Psoas muscle (tissue), 8 donors: ENCODE results near the gene PHETA2. TPM values are rescaled to one million over a fixed set of nuclear protein-coding genes. Genes with fewer than 3 reads are reported as not detected.
A peak's percentile ranks its signal among the peaks of the same experiment; 100 is the strongest.

Experiments used
- ATAC-seq, 4 donors: fragments of 200-7000 bp; cut with Tn5 transposase; one replicate each; pipeline ENCODE4 v1.9.1; 2020; ENCODE audit warnings: moderate library complexity in 3 of 4, mild to moderate bottlenecking in 2 of 4
- DNase-seq, 2 donors: peaks; one replicate each; pipeline ENCODE4 v3.0.0-alpha.2; 2020
- H3K27ac ChIP-seq: fragments of 200-600 bp; one replicate; pipeline ENCODE4 v1.8.0; 2022
- H3K27me3 ChIP-seq, 3 donors: fragments of 200-600 bp in 1 of 3; one replicate each; pipeline versions ENCODE4 v1.6.1 to v1.8.0; 2013 to 2022; ENCODE audit warnings: low read length in 2 of 3, mild to moderate bottlenecking in 2 of 3, moderate library complexity in 1 of 3; ENCODE audit not compliant: insufficient read depth in 3 of 3
- H3K36me3 ChIP-seq, 2 donors: fragments of 200-600 bp in 1 of 2; one replicate each; pipeline versions ENCODE4 v1.6.1 to v1.8.0; 2013 to 2022; ENCODE audit warnings: low read depth in 1 of 2, mild to moderate bottlenecking in 1 of 2, moderate library complexity in 1 of 2; ENCODE audit not compliant: insufficient read depth in 1 of 2
- H3K4me1 ChIP-seq: fragments of 200-600 bp; one replicate; pipeline ENCODE4 v1.8.0; 2022
- H3K4me3 ChIP-seq: fragments of 200-600 bp; one replicate; pipeline ENCODE4 v1.8.0; 2022; ENCODE audit warnings: mild to moderate bottlenecking
- H3K9me3 ChIP-seq: fragments of 200-600 bp; one replicate; pipeline ENCODE4 v1.8.0; 2022
- WGBS, 3 donors: extraction: QIAGEN DNeasy Blood & Tissue Kit; methylation state at CpG; one replicate each; pipeline versions ENCODE4 v1.1.6 to v1.1.7; 2013; 5-methylcytosine and 5-hydroxymethylcytosine counted together
- intact Hi-C, 2 donors: fragments of 100-400 bp; cut with DNase I; formaldehyde crosslinking; loops; one replicate each; pipeline versions ENCODE4 v1.11.0 to v1.14.2; 2022
- polyA plus RNA-seq, 3 donors: library from polyadenylated mRNA; stranded (reverse); fragments of 200-250 nt; gene quantifications; one replicate each; pipeline ENCODE4 v1.2.3, GENCODE V29; 2013
- total RNA-seq, 4 donors: library from RNA; stranded (reverse); fragmentation: NEBNext Ultra II Directional in 2 of 4; extraction: Animal tissue kit (Norgen Biotek cat#: 25700) in 2 of 4; gene quantifications; one replicate each; pipeline versions ENCODE4 v1.2.1 to v1.2.4, GENCODE V29; 2021 to 2023
- TF ChIP-seq, protein P1 (sequence below): fragments of 200-600 bp; IDR thresholded peaks from one replicate; pipeline ENCODE4 v1.8.0; 2022; ENCODE audit warnings: antibody characterized with exemption
- donor health status: healthy with polysubstance abuse.
- donor health status: DM: no; HTN: no; CAD: no; lungs with moderate emphysema.
- donor health status: Bipolar disorder and iron deficiency.
- donor health status: healthy.
- donor health status: DM: yes; HTN: yes; CAD: no.
- donor health status: DM: no; HTN: no; CAD: no.
- donor health status: DM: no; HTN: no; CAD: no.
- donor health status: DM: yes; HTN: yes; CAD: no.

The PHETA2 gene
- total and polyA plus RNA-seq, 7 donors = 1.4 to 2.4 (median 2.2) TPM

DNA sequence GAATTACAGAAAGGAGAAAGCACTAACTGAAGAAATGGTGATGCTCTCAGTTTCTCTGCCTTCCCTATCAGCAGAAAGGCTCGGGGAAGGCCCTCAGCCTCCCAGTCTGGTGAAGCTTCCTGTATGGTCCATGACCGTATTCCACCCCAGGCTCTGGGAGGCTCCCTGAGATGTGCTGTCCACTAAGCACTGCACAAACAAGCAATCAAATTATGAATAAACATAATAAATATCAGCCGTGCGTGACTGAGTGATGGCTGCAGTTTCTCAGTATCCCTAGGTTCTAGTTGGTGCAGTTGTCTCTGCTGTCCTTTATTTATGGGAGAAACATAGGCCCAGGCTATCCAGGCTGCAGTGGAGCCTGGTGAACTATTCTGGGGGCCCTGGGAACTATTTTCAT is 9.1 kb downstream of the PHETA2 start:
- TF ChIP-seq, protein P1, sequence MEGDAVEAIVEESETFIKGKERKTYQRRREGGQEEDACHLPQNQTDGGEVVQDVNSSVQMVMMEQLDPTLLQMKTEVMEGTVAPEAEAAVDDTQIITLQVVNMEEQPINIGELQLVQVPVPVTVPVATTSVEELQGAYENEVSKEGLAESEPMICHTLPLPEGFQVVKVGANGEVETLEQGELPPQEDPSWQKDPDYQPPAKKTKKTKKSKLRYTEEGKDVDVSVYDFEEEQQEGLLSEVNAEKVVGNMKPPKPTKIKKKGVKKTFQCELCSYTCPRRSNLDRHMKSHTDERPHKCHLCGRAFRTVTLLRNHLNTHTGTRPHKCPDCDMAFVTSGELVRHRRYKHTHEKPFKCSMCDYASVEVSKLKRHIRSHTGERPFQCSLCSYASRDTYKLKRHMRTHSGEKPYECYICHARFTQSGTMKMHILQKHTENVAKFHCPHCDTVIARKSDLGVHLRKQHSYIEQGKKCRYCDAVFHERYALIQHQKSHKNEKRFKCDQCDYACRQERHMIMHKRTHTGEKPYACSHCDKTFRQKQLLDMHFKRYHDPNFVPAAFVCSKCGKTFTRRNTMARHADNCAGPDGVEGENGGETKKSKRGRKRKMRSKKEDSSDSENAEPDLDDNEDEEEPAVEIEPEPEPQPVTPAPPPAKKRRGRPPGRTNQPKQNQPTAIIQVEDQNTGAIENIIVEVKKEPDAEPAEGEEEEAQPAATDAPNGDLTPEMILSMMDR = no peak
- Histone ChIP-seq H3K27ac (no peak overlapping the region), H3K36me3 (peaks cover 8 to 64% of the 10 kb centered on the region in 2 donors), H3K9me3 (no peaks in the 10 kb centered on the region), H3K27me3 (no peaks in the 10 kb centered on the region), H3K4me1 (peaks cover 50% of the 10 kb centered on the region), H3K4me3 (no peak overlapping the region)
- WGBS, 3 donors = 91 to 93% (median 91%) methylated on average over 4 of the region's 4 CpGs
- intact Hi-C loops = no loop called here
- DNase-seq (no peak), ATAC-seq (no peak)

DNA sequence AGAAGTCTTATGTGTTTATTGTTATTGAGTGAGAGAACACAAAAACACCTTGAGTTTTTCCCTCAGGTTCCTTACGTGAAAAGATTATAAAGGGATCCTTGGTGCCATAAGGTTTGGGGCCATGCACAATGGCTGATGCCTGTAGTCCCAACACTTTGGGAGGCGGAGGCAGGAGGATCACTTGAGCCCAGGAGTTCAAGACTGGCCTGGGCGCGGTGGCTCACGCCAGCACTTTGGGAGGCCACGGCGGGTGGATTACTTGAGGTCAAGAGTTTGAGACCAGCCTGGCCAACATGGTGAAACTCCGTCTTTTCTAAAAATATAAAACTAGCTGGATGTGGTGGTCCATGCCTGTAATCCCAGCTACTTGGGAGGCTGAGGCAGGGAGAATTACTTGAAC is 10.8 kb downstream of the PHETA2 start:
- ATAC-seq = no peak
- no peaks in the 10 kb centered on the region for H3K9me3 ChIP-seq
- peaks cover 57% of the 10 kb centered on the region for H3K4me1 ChIP-seq
- 83 to 95% (median 92%) methylated on average over 8 of the region's 8 CpGs for WGBS, 3 donors
- H3K27ac ChIP-seq = no peak overlapping the region
- H3K36me3 ChIP-seq = peaks cover 8 to 64% of the 10 kb centered on the region in 2 donors
- no peaks in the 10 kb centered on the region for H3K27me3 ChIP-seq
- TF ChIP-seq, protein P1 = no peak
- DNase-seq = no peak
- no peak overlapping the region for H3K4me3 ChIP-seq
- intact Hi-C loops = no loop called here

DNA sequence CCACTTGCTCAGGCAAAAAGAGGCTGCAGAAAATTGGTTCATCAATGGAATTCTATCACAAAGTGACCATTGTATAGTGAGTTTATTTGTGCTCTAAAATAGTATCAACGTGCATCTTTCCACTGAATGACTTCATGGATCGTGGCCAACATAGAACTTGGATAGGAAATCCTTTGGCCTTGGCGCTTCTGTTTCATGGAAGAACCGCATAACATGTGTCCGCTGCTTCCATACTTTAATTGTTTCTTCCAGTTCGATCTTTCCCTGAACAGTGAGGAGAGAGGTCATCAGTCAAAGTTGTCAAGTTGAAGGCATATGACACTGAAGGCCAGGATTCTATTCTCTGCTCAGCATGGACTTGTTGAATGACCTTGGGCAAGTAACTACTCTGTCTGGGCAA is 12.0 kb downstream of the PHETA2 start:
- DNase-seq = no peak
- Histone ChIP-seq H3K4me1 (peaks cover 50% of the 10 kb centered on the region), H3K4me3 (no peak overlapping the region), H3K27me3 (no peaks in the 10 kb centered on the region), H3K27ac (peak overlapping the region; percentile 32), H3K9me3 (no peaks in the 10 kb centered on the region), H3K36me3 (peaks cover 8 to 64% of the 10 kb centered on the region in 2 donors)
- 40 to 43% (median 42%) methylated on average over 6 of the region's 6 CpGs for WGBS, 3 donors
- intact Hi-C loops = no loop called here
- TF ChIP-seq, protein P1 = no peak
- no peak for ATAC-seq

DNA sequence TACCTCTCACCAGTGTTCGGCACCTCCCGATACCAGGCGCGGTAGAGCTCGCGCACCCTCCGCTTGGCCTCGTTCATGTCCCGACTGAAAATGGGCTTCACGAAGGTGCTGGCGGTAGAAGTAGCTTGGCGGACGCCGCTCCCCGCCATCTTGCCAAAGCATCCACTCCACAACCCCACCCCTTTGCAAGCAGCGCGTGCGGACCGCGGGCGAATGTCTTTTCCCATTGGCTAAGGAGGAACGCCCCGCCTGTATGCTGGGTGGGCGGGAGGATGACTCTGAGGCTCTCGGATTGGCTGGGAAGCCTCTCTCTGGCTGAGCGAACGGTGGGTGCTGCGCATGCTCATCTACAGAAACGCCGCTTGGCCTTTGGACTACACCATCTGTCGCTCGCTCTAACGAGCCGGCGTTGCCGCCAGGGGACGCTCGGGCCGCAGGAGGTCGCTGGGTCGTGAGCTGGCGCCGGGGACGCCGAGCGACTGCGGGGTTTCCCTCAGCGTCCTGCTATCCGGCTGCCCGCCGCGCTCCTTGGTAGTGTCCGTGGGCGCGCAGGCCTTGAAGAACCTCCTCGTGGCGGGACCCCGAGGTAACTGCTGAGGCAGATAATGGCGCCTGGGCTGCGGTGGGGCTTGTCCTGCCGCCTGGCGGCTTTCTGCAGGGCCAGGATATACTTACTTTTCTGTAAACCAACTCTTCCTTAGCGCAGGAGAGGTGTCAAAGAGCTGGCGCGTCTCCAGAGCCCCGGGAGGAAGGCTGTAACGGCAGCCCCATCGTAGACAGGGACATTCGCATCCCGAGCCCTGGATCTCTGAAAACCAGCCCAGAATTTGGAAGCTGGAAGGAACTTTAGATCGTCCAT is 16.8 kb downstream of the PHETA2 start, which contains the start of gene NDUFA6:
TSS of gene NDUFA6 (minus strand) at position 177 of the 859 bp plus-strand sequence. CDS start at position 149, 28 bp downstream.
- ATAC-seq (peak; percentile 92 to 96 (median 95)), DNase-seq (peak; percentile 99)
- intact Hi-C loops = loop anchor here (2.0 to 5.0 kb wide), 2 partner anchors 346 kb away; no protein-coding TSS in a partner anchor
- WGBS, 3 donors = 0 to 1% (median 0%) methylated on average over 54 to 71 of the region's 71 CpGs
- H3K27me3 ChIP-seq = no peaks in the 10 kb centered on the region
- H3K4me1 ChIP-seq = peaks cover 23% of the 10 kb centered on the region
- H3K27ac ChIP-seq = peak within 1 kb of the TSS; percentile 98
- H3K4me3 ChIP-seq = peak within 1 kb of the TSS; percentile 93
- H3K36me3 ChIP-seq = peaks cover 6 to 23% of the 10 kb centered on the region in 2 donors
- TF ChIP-seq, protein P1 = peak; percentile 93
- no peaks in the 10 kb centered on the region for H3K9me3 ChIP-seq
